T-cell (primary cell): ENCODE results near the gene PNPLA7. TPM values are rescaled to one million over a fixed set of nuclear protein-coding genes. Genes with fewer than 3 reads are reported as not detected.

ENCODE experiments used
- ATAC-seq, 4 experiments: fragments of 200-7000 bp in 3 of 4; fragments of 150-1000 bp in 1 of 4; cut with Tn5 transposase; replicated peaks in 1 of 4; 1 replicate in 3 of 4; 2 replicates in 1 of 4; pipeline ENCODE4 v1.10.0; 2021; ENCODE audit warnings: moderate library complexity in 3 of 4, mild to moderate bottlenecking in 2 of 4, moderate number of reproducible peaks in 1 of 4
- CTCF ChIA-PET, 2 donors: fragments of 300-600 bp; sonication (Branson Sonifier 250); formaldehyde crosslinking; loops; one replicate each; lab custom pipeline; 2022; ENCODE audit warnings: antibody characterized with exemption in 2 of 2; lab: Charles Lee
- POLR2A ChIA-PET, 2 donors: fragments of 300-600 bp; sonication (Branson Sonifier 250); formaldehyde crosslinking; loops; one replicate each; lab custom pipeline; 2022; ENCODE audit warnings: antibody characterized with exemption in 2 of 2; lab: Charles Lee
- DNase-seq, 35 experiments: peaks; one replicate each; pipeline versions ENCODE4 v3.0.0 to v3.0.0-alpha.2; 2013 to 2023
- H3K27ac ChIP-seq: one replicate; pipeline ENCODE4 v1.5.1; 2013; ENCODE audit warnings: low read length
- H3K27me3 ChIP-seq, 2 experiments: replicated peaks in 1 of 2; 1 replicate in 1 of 2; 2 replicates in 1 of 2; pipeline versions ENCODE4 v1.6.1 to v1.7.0; 2013; ENCODE audit warnings: low read length in 1 of 2, mixed read lengths in 1 of 2; ENCODE audit not compliant: control insufficient read depth in 2 of 2, insufficient read depth in 2 of 2; ENCODE audit errors: extremely low read depth in 1 of 2
- H3K36me3 ChIP-seq, 2 donors: 1 replicate in 1 of 2; 2 replicates in 1 of 2; pipeline versions ENCODE4 v1.6.1 to v1.7.0; 2013; ENCODE audit warnings: low read length in 1 of 2; ENCODE audit not compliant: control insufficient read depth in 2 of 2, insufficient read depth in 1 of 2; ENCODE audit errors: extremely low read depth in 1 of 2
- H3K4me1 ChIP-seq, 2 experiments: 1 replicate in 1 of 2; 2 replicates in 1 of 2; pipeline versions ENCODE4 v1.6.1 to v1.7.0; 2013; ENCODE audit warnings: low read length in 2 of 2, mixed read lengths in 1 of 2; ENCODE audit not compliant: insufficient read depth in 2 of 2, control insufficient read depth in 1 of 2; ENCODE audit errors: extremely low read depth in 1 of 2
- H3K4me3 ChIP-seq, 2 donors: 1 replicate in 1 of 2; 2 replicates in 1 of 2; pipeline versions ENCODE4 v1.5.1 to v1.7.0; 2013; ENCODE audit warnings: mild to moderate bottlenecking in 2 of 2, low read length in 1 of 2, moderate library complexity in 1 of 2; ENCODE audit not compliant: control insufficient read depth in 1 of 2; ENCODE audit errors: extremely low read depth in 1 of 2
- H3K9me3 ChIP-seq: 2 replicates; pipeline ENCODE4 v1.7.0; 2013
- H3K27ac Mint-ChIP-seq, 2 donors: one replicate each; pipeline ENCODE4 v1.8.0; 2020 to 2021; ENCODE audit warnings: mild to moderate bottlenecking in 2 of 2, mixed read lengths in 2 of 2
- H3K27me3 Mint-ChIP-seq, 2 donors: one replicate each; pipeline ENCODE4 v1.8.0; 2021 to 2022; ENCODE audit warnings: mixed read lengths in 2 of 2
- H3K36me3 Mint-ChIP-seq: one replicate; pipeline ENCODE4 v1.8.0; 2021; ENCODE audit warnings: mixed read lengths
- H3K4me1 Mint-ChIP-seq, 3 donors: one replicate each; pipeline ENCODE4 v1.8.0; 2020 to 2022; ENCODE audit warnings: mixed read lengths in 3 of 3, mild to moderate bottlenecking in 1 of 3
- H3K4me3 Mint-ChIP-seq, 3 donors: one replicate each; pipeline ENCODE4 v1.8.0; 2020 to 2022; ENCODE audit warnings: mild to moderate bottlenecking in 3 of 3, mixed read lengths in 3 of 3, moderate library complexity in 3 of 3
- H3K9me3 Mint-ChIP-seq, 3 donors: one replicate each; pipeline ENCODE4 v1.8.0; 2020 to 2022; ENCODE audit warnings: mixed read lengths in 3 of 3
- WGBS: methylation state at CpG from one replicate; pipeline ENCODE4 v1.1.5; 2013; ENCODE audit warnings: missing lambda C conversion rate; ENCODE audit not compliant: insufficient coverage; 5-methylcytosine and 5-hydroxymethylcytosine counted together
- total RNA-seq, 35 experiments: library from RNA in 6 of 35; stranded (reverse) in 6 of 35; fragments of 120-200 nt in 1 of 35; gene quantifications; one replicate each; pipeline versions ENCODE4 v1.2.1 to v1.2.4 and lab custom pipeline; 2013 to 2026

The PNPLA7 gene
- total RNA-seq, 5 donors from 2014 or later (not counting 1 experiment from before 2014, with no cell fraction given): 11.7 to 20.0 (median 15.6) TPM

DNA sequence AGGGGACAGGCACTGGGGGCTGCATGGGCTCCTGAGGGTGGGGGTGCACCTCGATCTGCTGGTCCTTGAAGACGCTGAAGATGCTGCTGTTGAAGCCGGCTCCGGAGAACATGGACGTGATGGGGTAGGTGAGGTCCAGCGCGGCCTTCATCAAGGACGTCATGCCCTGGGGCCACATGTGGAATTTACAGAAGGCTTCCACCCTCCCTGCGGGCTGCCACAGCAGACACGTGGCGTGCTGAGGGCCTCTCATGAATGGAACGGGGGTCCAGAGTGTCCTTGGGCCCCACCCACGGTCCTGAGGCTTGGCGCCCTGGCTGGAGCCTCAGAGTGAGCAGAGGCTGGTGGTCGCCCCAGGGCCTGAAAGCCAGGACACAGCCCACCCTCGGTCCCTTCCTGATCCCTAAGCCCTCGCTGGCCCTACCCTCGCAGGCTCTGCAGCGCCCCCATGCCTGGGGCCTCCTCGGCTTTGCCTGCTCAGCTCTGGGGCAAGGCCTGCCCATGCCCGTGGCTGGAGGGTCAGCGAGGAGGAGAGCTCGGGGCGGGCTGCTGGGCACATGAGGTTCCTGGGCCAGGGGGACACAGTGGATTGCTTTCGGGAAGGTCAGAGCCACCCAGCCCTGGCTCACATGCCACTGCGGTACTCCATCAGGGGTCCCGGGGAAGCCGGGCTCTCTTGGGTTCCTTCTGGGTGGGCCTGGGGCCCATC is 85.8 kb downstream of the PNPLA7 start:
- Histone ChIP-seq H3K27ac (no peak overlapping the region), H3K36me3 (no peaks in the 10 kb centered on the region), H3K27me3 (peaks cover 0 to 5% of the 10 kb centered on the region in 2 experiments), H3K4me3 (no peak overlapping the region), H3K9me3 (no peaks in the 10 kb centered on the region), H3K4me1 (peaks cover 21 to 40% of the 10 kb centered on the region in 2 experiments)
- Mint-ChIP-seq H3K36me3 (no peaks in the 10 kb centered on the region), H3K4me3 (no peak overlapping the region), H3K27me3 (no peaks in the 10 kb centered on the region), H3K9me3 (no peaks in the 10 kb centered on the region), H3K4me1 (peaks cover 22 to 30% (median 22%) of the 10 kb centered on the region in 3 donors), H3K27ac (no peak overlapping the region)
- DNase-seq: no peak
- ATAC-seq: no peak
- WGBS: 96% methylated on average over 25 of the region's 28 CpGs
- POLR2A ChIA-PET: no interaction called here
- CTCF ChIA-PET: no interaction called here

DNA sequence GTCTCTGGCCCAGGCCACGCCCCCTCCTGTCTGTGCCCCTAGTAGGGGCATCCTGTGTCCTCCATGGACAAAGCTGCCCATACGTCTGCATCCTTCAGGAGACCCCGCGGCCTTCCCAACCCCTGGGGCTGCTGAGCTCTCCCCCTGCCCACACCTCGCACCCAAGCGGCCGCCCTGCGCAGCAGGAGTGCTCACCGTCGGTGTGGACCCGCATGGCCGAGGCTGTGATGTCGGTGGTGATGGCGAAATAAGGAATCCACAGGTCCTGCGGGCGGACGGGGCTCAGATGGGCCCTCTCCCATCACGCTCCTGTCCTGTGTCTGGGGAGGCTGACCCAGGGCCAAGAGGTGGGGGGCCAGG is 86.3 kb downstream of the PNPLA7 start:
- Mint-ChIP-seq H3K4me3 (no peak overlapping the region), H3K27ac (no peak overlapping the region), H3K36me3 (no peaks in the 10 kb centered on the region), H3K9me3 (no peaks in the 10 kb centered on the region), H3K4me1 (peaks cover 23 to 27% (median 23%) of the 10 kb centered on the region in 3 donors), H3K27me3 (no peaks in the 10 kb centered on the region)
- ChIA-PET POLR2A (no interaction called here), CTCF (no interaction called here)
- H3K4me3 ChIP-seq: no peak overlapping the region
- DNase-seq: no peak
- 95% methylated on average over 17 of the region's 18 CpGs for WGBS
- H3K36me3 ChIP-seq: no peaks in the 10 kb centered on the region
- peaks cover 21 to 42% of the 10 kb centered on the region in 2 experiments for H3K4me1 ChIP-seq
- no peaks in the 10 kb centered on the region for H3K9me3 ChIP-seq
- H3K27me3 ChIP-seq: peaks cover 0 to 5% of the 10 kb centered on the region in 2 experiments
- no peak overlapping the region for H3K27ac ChIP-seq
- no peak for ATAC-seq

DNA sequence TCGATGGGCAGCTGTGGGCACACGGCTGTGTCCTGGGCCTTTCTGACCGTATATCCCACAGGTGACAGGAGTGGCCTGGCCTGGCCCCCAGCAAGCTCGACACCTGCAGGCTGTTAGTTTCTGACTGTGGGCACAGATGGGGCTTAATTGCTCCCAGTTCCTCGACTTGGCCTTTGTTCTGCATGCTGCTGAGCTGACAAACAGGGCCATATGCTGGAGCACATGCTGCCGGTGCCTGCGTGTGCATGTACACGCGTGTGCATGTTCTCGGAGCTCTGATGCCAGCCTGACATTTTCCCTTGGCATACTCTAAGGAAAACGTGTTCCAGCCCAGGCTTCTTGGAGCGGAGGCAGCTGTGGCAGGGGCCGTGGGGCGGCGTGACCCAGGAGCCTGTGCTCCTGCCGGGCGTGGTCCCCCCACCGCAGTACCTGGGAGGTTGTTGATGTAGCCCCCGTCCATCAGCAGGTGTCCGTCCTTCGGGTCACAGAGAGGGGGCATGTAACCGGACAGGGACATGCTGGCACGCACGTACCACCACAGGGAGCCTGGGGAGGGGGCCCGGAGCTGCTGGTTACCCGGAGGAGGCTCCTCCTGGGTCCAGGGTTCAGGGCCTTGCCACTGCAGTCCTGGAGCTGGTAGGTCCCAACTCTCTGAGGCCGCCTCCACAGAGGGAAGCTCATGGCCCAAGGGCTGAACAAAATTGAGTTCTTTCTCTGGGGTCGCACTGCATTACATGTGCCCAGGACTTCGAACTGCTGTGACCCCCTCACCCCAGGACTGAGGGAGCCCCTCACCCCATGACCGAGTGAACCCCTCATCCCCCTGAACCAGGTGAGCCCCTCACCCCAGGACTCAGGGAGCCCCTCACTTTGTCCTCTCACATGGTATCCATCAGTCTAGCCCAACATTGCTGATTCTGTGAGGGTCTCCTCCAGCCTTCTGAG is 86.9 kb downstream of the PNPLA7 start:
- ChIA-PET POLR2A (no interaction called here), CTCF (no interaction called here)
- Histone ChIP-seq H3K4me3 (no peak overlapping the region), H3K27me3 (peaks cover 0 to 5% of the 10 kb centered on the region in 2 experiments), H3K27ac (no peak overlapping the region), H3K4me1 (peaks cover 21 to 47% of the 10 kb centered on the region in 2 experiments), H3K36me3 (no peaks in the 10 kb centered on the region), H3K9me3 (no peaks in the 10 kb centered on the region)
- ATAC-seq (no peak), DNase-seq (no peak)
- peaks cover 23 to 27% (median 23%) of the 10 kb centered on the region in 3 donors for H3K4me1 Mint-ChIP-seq
- no peaks in the 10 kb centered on the region for H3K36me3 Mint-ChIP-seq
- no peaks in the 10 kb centered on the region for H3K9me3 Mint-ChIP-seq
- H3K27me3 Mint-ChIP-seq: no peaks in the 10 kb centered on the region
- 94% methylated on average over 30 of the region's 30 CpGs for WGBS
- H3K4me3 Mint-ChIP-seq: peak overlapping the region; percentile 21 to 72 (median 43)
- peak overlapping the region; percentile 16 to 77 for H3K27ac Mint-ChIP-seq

DNA sequence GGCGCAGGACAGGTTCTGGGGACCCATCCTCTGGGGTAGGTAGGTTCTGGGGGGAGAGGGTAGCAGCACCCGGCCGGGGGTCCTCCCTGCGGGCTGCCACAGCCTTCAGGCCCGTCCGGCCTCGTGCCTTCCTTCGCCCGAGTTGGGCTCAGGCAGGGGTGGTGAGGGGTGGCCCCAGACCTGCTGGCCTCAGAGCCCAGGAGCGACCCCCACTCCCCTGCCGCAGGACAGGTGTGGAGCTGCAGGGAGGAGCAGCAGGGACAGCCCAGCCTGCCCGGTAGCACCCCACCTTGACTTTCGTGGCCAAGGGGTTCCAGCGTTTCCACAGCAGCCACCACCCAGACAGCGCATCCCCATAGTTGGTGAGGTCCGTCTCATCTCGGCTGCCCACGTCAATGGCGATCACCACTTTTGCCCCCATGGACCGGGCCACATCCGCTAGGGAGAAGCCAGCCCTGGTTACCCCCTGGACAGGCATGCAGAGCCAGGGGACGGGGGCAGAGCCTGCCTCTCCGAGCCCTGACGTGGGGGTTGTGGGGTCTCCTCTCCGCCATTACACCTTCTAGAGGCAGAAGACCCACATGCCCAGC is 87.7 kb downstream of the PNPLA7 start:
- ATAC-seq: no peak
- Histone ChIP-seq H3K4me3 (peak overlapping the region; percentile 39 to 55), H3K36me3 (peaks cover 0 to 3% of the 10 kb centered on the region in 2 donors), H3K27ac (peak overlapping the region; percentile 83), H3K27me3 (peaks cover 0 to 5% of the 10 kb centered on the region in 2 experiments), H3K4me1 (peaks cover 21 to 55% of the 10 kb centered on the region in 2 experiments), H3K9me3 (no peaks in the 10 kb centered on the region)
- CTCF ChIA-PET: no interaction called here
- Mint-ChIP-seq H3K27me3 (no peaks in the 10 kb centered on the region), H3K4me1 (peaks cover 23 to 27% (median 23%) of the 10 kb centered on the region in 3 donors), H3K9me3 (no peaks in the 10 kb centered on the region), H3K4me3 (peak overlapping the region in 2 of 3 donors; percentile 43 to 72), H3K27ac (peak overlapping the region; percentile 77 to 92), H3K36me3 (no peaks in the 10 kb centered on the region)
- POLR2A ChIA-PET: no interaction called here
- WGBS: 95% methylated on average over 18 of the region's 25 CpGs
- peak in 1 of 35 experiments; percentile 9 for DNase-seq

DNA sequence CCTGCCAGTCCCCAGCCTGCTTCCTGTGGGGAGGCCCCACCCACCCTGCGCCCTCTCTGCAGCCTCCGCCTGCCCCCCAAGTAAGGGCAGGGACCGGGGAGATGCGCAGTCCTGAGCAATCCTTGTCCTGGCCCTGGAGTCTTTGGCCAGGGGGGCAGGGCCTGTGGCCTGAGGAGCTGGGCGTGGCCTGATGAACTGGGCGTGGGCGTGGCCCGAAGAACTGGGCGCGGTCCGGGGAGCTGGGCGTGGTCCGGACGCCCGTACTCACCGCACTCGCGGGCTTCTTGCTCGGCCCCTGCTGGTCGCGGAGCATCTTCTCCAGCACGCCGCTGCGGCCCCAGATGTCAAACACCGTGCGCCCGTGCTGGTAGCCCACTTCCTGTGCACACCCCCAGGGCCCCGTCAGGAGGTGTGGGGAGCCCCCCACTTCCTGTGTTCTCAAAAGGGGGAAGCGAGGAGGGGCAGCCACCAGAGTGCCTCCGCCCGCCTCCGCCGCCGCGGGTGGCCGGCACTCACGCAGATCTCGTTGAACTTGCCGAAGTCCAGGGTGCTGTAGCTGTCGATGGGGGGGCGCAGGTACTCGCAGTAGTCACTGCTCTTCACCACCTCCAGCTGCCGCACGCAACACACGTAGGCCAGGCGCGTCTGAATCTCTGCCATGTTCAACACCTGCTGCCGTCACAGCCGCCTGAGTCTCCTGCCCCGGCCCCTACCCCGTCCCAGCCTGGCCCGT is 88.4 kb downstream of the PNPLA7 start:
- H3K4me3 ChIP-seq: peak overlapping the region; percentile 39 to 55
- H3K27me3 Mint-ChIP-seq: no peaks in the 10 kb centered on the region
- POLR2A ChIA-PET: no interaction called here

More for the DNA sequence above, 88.4 kb downstream of the PNPLA7 start:
- DNase-seq: peak; percentile 71 to 94 (median 88)
- Histone ChIP-seq H3K36me3 (peaks cover 0 to 8% of the 10 kb centered on the region in 2 donors), H3K27ac (peak overlapping the region; percentile 83), H3K27me3 (peaks cover 0 to 5% of the 10 kb centered on the region in 2 experiments), H3K9me3 (no peaks in the 10 kb centered on the region), H3K4me1 (peaks cover 21 to 61% of the 10 kb centered on the region in 2 experiments)
- Mint-ChIP-seq H3K9me3 (no peaks in the 10 kb centered on the region), H3K4me1 (peaks cover 26 to 28% (median 27%) of the 10 kb centered on the region in 3 donors), H3K27ac (peak overlapping the region; percentile 92), H3K36me3 (no peaks in the 10 kb centered on the region), H3K4me3 (peak overlapping the region; percentile 72 to 73 (median 73))
- peak; percentile 74 to 78 (median 76) for ATAC-seq
- 2% methylated on average over 41 of the region's 52 CpGs for WGBS
- CTCF ChIA-PET: interaction anchor here in 1 of 2 donors (0.8 kb wide), 1 partner anchor 39 kb away, joined by 4 read pairs; the partner anchor contains the start of gene EXD3
